Rectal smooth muscle tissue (tissue), 1 donor: ENCODE results near the gene COL1A2.

Experiments used
- H3K27ac ChIP-seq: one replicate; pipeline ENCODE4 v1.7.0; 2013; ENCODE audit warnings: low read depth, low read length, inconsistent platforms
- H3K27me3 ChIP-seq: one replicate; pipeline ENCODE4 v1.7.0; 2013; ENCODE audit warnings: low read length; ENCODE audit not compliant: control insufficient read depth, insufficient read depth
- H3K36me3 ChIP-seq: one replicate; pipeline ENCODE4 v1.7.0; 2013; ENCODE audit warnings: low read length; ENCODE audit not compliant: control insufficient read depth, insufficient read depth
- H3K4me1 ChIP-seq: one replicate; pipeline ENCODE4 v1.7.0; 2013; ENCODE audit warnings: low read length; ENCODE audit not compliant: control insufficient read depth, insufficient read depth
- H3K4me3 ChIP-seq: one replicate; pipeline ENCODE4 v1.7.0; 2013; ENCODE audit warnings: low read length
- H3K9ac ChIP-seq: one replicate; pipeline ENCODE4 v1.7.0; 2013; ENCODE audit warnings: low read length

Gene COL1A2

GRCh38 chr7:94449151-94449725 lies 54.5 kb downstream of the COL1A2 start:
- Histone ChIP-seq H3K27ac (no peak overlapping the region), H3K4me3 (no peak overlapping the region), H3K9ac (no peak overlapping the region), H3K27me3 (no peaks in the 10 kb centered on the region), H3K4me1 (peaks cover 5% of the 10 kb centered on the region), H3K36me3 (no peaks in the 10 kb centered on the region)

- H3K27ac ChIP-seq, result no peak overlapping the region
- H3K4me1 ChIP-seq, result peaks cover 5% of the 10 kb centered on the region
- no peak overlapping the region for H3K4me3 ChIP-seq
- H3K27me3 ChIP-seq, result no peaks in the 10 kb centered on the region
- H3K9ac ChIP-seq, result no peak overlapping the region
- H3K36me3 ChIP-seq, result no peaks in the 10 kb centered on the region
Measured at GRCh38 chr7:94450044-94450697, 55.5 kb downstream of the COL1A2 start.

- no peak overlapping the region for H3K9ac ChIP-seq
Measured at GRCh38 chr7:94451187-94451586, 56.5 kb downstream of the COL1A2 start.

GRCh38 chr7:94452239-94452638 lies 57.5 kb downstream of the COL1A2 start:
- H3K27ac ChIP-seq, result peak overlapping the region; percentile 32
- H3K4me3 ChIP-seq, result no peak overlapping the region
- H3K9ac ChIP-seq, result no peak overlapping the region
- no peaks in the 10 kb centered on the region for H3K27me3 ChIP-seq
- no peaks in the 10 kb centered on the region for H3K36me3 ChIP-seq
- peaks cover 5% of the 10 kb centered on the region for H3K4me1 ChIP-seq

More at GRCh38 chr7:94451187-94451586, 56.5 kb downstream of the COL1A2 start:
- no peak overlapping the region for H3K4me3 ChIP-seq
- no peaks in the 10 kb centered on the region for H3K27me3 ChIP-seq
- no peaks in the 10 kb centered on the region for H3K36me3 ChIP-seq
- peaks cover 5% of the 10 kb centered on the region for H3K4me1 ChIP-seq
- H3K27ac ChIP-seq, result no peak overlapping the region

- H3K27me3 ChIP-seq, result no peaks in the 10 kb centered on the region
- H3K4me1 ChIP-seq, result peaks cover 5% of the 10 kb centered on the region
- H3K27ac ChIP-seq, result no peak overlapping the region
- no peak overlapping the region for H3K9ac ChIP-seq
- H3K36me3 ChIP-seq, result no peaks in the 10 kb centered on the region
- no peak overlapping the region for H3K4me3 ChIP-seq
Measured at GRCh38 chr7:94453898-94454297, 59.2 kb downstream of the COL1A2 start.

GRCh38 chr7:94458041-94458440 lies 63.3 kb downstream of the COL1A2 start:
- Histone ChIP-seq H3K9ac (no peak overlapping the region), H3K36me3 (no peaks in the 10 kb centered on the region), H3K27me3 (no peaks in the 10 kb centered on the region), H3K4me3 (no peak overlapping the region), H3K4me1 (no peaks in the 10 kb centered on the region), H3K27ac (no peak overlapping the region)

- Histone ChIP-seq H3K27ac (no peak overlapping the region), H3K9ac (no peak overlapping the region), H3K36me3 (no peaks in the 10 kb centered on the region), H3K27me3 (no peaks in the 10 kb centered on the region), H3K4me1 (no peaks in the 10 kb centered on the region), H3K4me3 (no peak overlapping the region)
Measured at GRCh38 chr7:94466516-94466915, 71.8 kb downstream of the COL1A2 start.

GRCh38 chr7:94471604-94472003 lies 76.9 kb downstream of the COL1A2 start:
- H3K4me1 ChIP-seq, result no peaks in the 10 kb centered on the region

GRCh38 chr7:94472608-94473007 lies 77.9 kb downstream of the COL1A2 start:
- Histone ChIP-seq H3K4me3 (no peak overlapping the region), H3K9ac (no peak overlapping the region), H3K36me3 (no peaks in the 10 kb centered on the region), H3K27ac (no peak overlapping the region), H3K4me1 (no peaks in the 10 kb centered on the region), H3K27me3 (no peaks in the 10 kb centered on the region)

More at GRCh38 chr7:94471604-94472003, 76.9 kb downstream of the COL1A2 start:
- Histone ChIP-seq H3K4me3 (no peak overlapping the region), H3K27me3 (no peaks in the 10 kb centered on the region), H3K9ac (no peak overlapping the region), H3K27ac (no peak overlapping the region), H3K36me3 (no peaks in the 10 kb centered on the region)

GRCh38 chr7:94476251-94476840 lies 81.7 kb downstream of the COL1A2 start:
- Histone ChIP-seq H3K9ac (no peak overlapping the region), H3K27ac (no peak overlapping the region), H3K36me3 (no peaks in the 10 kb centered on the region), H3K27me3 (no peaks in the 10 kb centered on the region), H3K4me1 (no peaks in the 10 kb centered on the region), H3K4me3 (no peak overlapping the region)

- Histone ChIP-seq H3K4me3 (no peak overlapping the region), H3K9ac (no peak overlapping the region), H3K4me1 (no peaks in the 10 kb centered on the region), H3K36me3 (no peaks in the 10 kb centered on the region), H3K27ac (no peak overlapping the region), H3K27me3 (no peaks in the 10 kb centered on the region)
Measured at GRCh38 chr7:94477878-94478277, 83.2 kb downstream of the COL1A2 start.

- no peak overlapping the region for H3K4me3 ChIP-seq
- H3K27ac ChIP-seq, result no peak overlapping the region
- H3K9ac ChIP-seq, result no peak overlapping the region
- no peaks in the 10 kb centered on the region for H3K27me3 ChIP-seq
- no peaks in the 10 kb centered on the region for H3K4me1 ChIP-seq
- no peaks in the 10 kb centered on the region for H3K36me3 ChIP-seq
Measured at GRCh38 chr7:94478648-94479214, 84.0 kb downstream of the COL1A2 start.
